CD4-positive, alpha-beta T cell (primary cell): ENCODE data around the gene TPSG1. TPM values are rescaled to one million over a fixed set of nuclear protein-coding genes. Genes with fewer than 3 reads are reported as not detected.

ENCODE experiments used
- ATAC-seq: fragments of 200-7000 bp; cut with Tn5 transposase; one replicate; pipeline ENCODE4 v1.10.0; 2022; ENCODE audit warnings: mild to moderate bottlenecking; ENCODE audit not compliant: poor library complexity
- CTCF ChIA-PET: fragments of 350-600 bp; sonication (Branson Sonifier 250); formaldehyde crosslinking; loops from one replicate; lab custom pipeline; 2021; ENCODE audit warnings: antibody characterized with exemption, inconsistent platforms; lab: Charles Lee
- POLR2A ChIA-PET: fragments of 350-600 bp; sonication (Branson Sonifier 250); formaldehyde crosslinking; loops from one replicate; lab custom pipeline; 2021; ENCODE audit warnings: antibody characterized with exemption, inconsistent platforms; lab: Charles Lee
- DNase-seq, 14 experiments: peaks; one replicate each; pipeline ENCODE4 v3.0.0-alpha.2; 2013 to 2020; ENCODE audit warnings: mixed read lengths in 2 of 14
- H3K27ac ChIP-seq, 2 donors: one replicate each; pipeline versions ENCODE4 v1.5.1 to v1.7.0; 2013; ENCODE audit warnings: low read length in 2 of 2, low read depth in 1 of 2, mild to moderate bottlenecking in 1 of 2
- H3K27me3 ChIP-seq, 2 experiments: 1 replicate in 1 of 2; 2 replicates in 1 of 2; pipeline versions ENCODE4 v1.6.1 to v1.7.0; 2013; ENCODE audit warnings: low read length in 2 of 2, control low read depth in 1 of 2, mild to moderate bottlenecking in 1 of 2, moderate library complexity in 1 of 2; ENCODE audit not compliant: insufficient read depth in 2 of 2, control insufficient read depth in 1 of 2
- H3K36me3 ChIP-seq: one replicate; pipeline ENCODE4 v1.6.1; 2013; ENCODE audit warnings: low read length, control low read depth; ENCODE audit not compliant: insufficient read depth
- H3K4me1 ChIP-seq: one replicate; pipeline ENCODE4 v1.6.1; 2013; ENCODE audit warnings: low read length, control low read depth; ENCODE audit not compliant: insufficient read depth
- H3K4me3 ChIP-seq: one replicate; pipeline ENCODE4 v1.5.1; 2013; ENCODE audit warnings: mild to moderate bottlenecking, low read length, moderate library complexity
- H3K9me3 ChIP-seq, 2 experiments: 1 replicate in 1 of 2; 2 replicates in 1 of 2; pipeline versions ENCODE4 v1.6.1 to v1.7.0; 2013; ENCODE audit warnings: low read length in 2 of 2, mild to moderate bottlenecking in 2 of 2, control low read depth in 1 of 2, moderate library complexity in 1 of 2; ENCODE audit not compliant: control insufficient read depth in 1 of 2, insufficient read depth in 1 of 2
- H3K27ac Mint-ChIP-seq: one replicate; pipeline ENCODE4 v1.8.0; 2020; ENCODE audit warnings: mixed read lengths
- H3K27me3 Mint-ChIP-seq: one replicate; pipeline ENCODE4 v1.8.0; 2021; ENCODE audit warnings: mixed read lengths
- H3K36me3 Mint-ChIP-seq: one replicate; pipeline ENCODE4 v1.8.0; 2021; ENCODE audit warnings: low read depth, mixed read lengths
- H3K4me1 Mint-ChIP-seq: one replicate; pipeline ENCODE4 v1.8.0; 2021; ENCODE audit warnings: low read depth, mixed read lengths
- H3K4me3 Mint-ChIP-seq: one replicate; pipeline ENCODE4 v1.8.0; 2020; ENCODE audit warnings: mild to moderate bottlenecking, mixed read lengths
- H3K9me3 Mint-ChIP-seq: one replicate; pipeline ENCODE4 v1.8.0; 2020; ENCODE audit warnings: mixed read lengths
- intact Hi-C, 2 experiments: fragments of 100-400 bp; cut with DNase I in 1 of 2; cut with micrococcal nuclease in 1 of 2; formaldehyde crosslinking; loops; one replicate each; pipeline versions ENCODE4 v1.15.1 to v1.9.0; 2023 to 2025; cut with DNase I, micrococcal nuclease
- polyA plus RNA-seq, 2 donors: library from polyadenylated mRNA; unstranded; fragments of 120-200 nt; gene quantifications; one replicate each; pipeline ENCODE4 v1.2.1, GENCODE V29; 2013
- total RNA-seq, 174 experiments: library from RNA in 2 of 174; stranded (reverse) in 2 of 174; gene quantifications; one replicate each; pipeline ENCODE4 v1.2.3 and lab custom pipeline; 2021 to 2026
- TF ChIP-seq, protein P1 (sequence below): fragments of 200-600 bp; IDR thresholded peaks from one replicate; pipeline ENCODE4 v1.8.0; 2022; ENCODE audit warnings: antibody characterized with exemption, mild to moderate bottlenecking

Gene TPSG1
- total RNA-seq (not detected), total RNA-seq (lab: John Stamatoyannopoulos, UW) (0 to 0.30 (median 0) reads per million in 172 experiments)
- polyA plus RNA-seq (2013, experiment 1 of 2): not detected
- polyA plus RNA-seq (2013, experiment 2 of 2): not detected

DNA sequence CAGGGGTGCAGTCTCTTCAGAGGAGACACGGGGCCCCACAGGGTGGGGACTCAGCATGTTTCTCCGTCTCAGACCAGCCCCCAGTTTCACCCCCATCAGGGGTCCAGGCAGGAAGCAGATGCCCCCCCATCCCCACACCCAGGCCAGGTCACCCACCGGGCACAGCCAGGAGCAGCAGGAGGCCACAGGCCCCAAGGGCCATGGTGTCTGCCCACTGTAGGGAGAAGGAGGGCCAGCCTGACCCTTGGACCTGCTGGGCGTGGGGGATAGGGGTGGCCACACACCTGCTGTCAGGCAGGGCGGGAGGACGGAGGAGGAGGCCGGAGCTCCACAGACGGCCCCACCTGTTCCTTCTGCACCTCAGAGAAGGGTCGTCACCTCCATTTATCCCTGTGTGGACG is at the start of gene TPSG1:
Gene TPSG1 (minus strand): TSS at position 218 of the 401 bp plus-strand sequence. CDS start 16 bp downstream, at position 202.
- no peaks in the 10 kb centered on the region for H3K4me1 ChIP-seq
- peaks cover 0 to 2% of the 10 kb centered on the region in 2 experiments for H3K27me3 ChIP-seq
- Mint-ChIP-seq H3K36me3 (no peaks in the 10 kb centered on the region), H3K27ac (no peak within 1 kb of the TSS), H3K27me3 (peaks cover 4% of the 10 kb centered on the region), H3K4me1 (no peaks in the 10 kb centered on the region), H3K4me3 (no peak within 1 kb of the TSS), H3K9me3 (no peaks in the 10 kb centered on the region)
- ATAC-seq (no peak), DNase-seq (no peak)
- intact Hi-C loops: no loop called here
- H3K4me3 ChIP-seq: no peak within 1 kb of the TSS
- no peaks in the 10 kb centered on the region for H3K9me3 ChIP-seq
- ChIA-PET POLR2A (no interaction called here), CTCF (no interaction called here)
- H3K27ac ChIP-seq: no peak within 1 kb of the TSS
- no peaks in the 10 kb centered on the region for H3K36me3 ChIP-seq
- TF ChIP-seq, protein P1, sequence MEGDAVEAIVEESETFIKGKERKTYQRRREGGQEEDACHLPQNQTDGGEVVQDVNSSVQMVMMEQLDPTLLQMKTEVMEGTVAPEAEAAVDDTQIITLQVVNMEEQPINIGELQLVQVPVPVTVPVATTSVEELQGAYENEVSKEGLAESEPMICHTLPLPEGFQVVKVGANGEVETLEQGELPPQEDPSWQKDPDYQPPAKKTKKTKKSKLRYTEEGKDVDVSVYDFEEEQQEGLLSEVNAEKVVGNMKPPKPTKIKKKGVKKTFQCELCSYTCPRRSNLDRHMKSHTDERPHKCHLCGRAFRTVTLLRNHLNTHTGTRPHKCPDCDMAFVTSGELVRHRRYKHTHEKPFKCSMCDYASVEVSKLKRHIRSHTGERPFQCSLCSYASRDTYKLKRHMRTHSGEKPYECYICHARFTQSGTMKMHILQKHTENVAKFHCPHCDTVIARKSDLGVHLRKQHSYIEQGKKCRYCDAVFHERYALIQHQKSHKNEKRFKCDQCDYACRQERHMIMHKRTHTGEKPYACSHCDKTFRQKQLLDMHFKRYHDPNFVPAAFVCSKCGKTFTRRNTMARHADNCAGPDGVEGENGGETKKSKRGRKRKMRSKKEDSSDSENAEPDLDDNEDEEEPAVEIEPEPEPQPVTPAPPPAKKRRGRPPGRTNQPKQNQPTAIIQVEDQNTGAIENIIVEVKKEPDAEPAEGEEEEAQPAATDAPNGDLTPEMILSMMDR: no peak

DNA sequence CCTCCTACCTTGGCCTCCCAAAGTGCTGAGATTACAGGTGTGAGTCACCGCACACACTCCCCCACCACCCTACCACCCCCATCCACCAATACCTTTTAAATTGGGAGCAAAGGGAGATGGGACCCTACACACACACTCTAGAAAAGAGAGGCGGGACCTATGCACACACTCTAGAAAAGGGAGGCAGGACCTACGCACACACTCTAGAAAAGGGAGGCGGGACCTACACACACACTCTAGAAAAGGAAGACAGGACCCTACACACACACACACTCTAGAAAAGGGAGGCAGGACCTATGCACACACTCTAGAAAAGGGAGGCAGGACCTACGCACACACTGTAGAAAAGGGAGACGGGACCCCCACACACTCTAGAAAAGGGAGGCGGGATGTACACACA is 49.7 kb upstream of the TPSG1 start:
- Mint-ChIP-seq H3K36me3 (no peaks in the 10 kb centered on the region), H3K4me1 (no peaks in the 10 kb centered on the region), H3K27ac (no peak overlapping the region), H3K4me3 (no peak overlapping the region), H3K9me3 (no peaks in the 10 kb centered on the region), H3K27me3 (peaks cover 24% of the 10 kb centered on the region)
- no peak overlapping the region for H3K27ac ChIP-seq
- TF ChIP-seq, protein P1: no peak
- ChIA-PET CTCF (no interaction called here), POLR2A (no interaction called here)
- H3K36me3 ChIP-seq: no peaks in the 10 kb centered on the region
- intact Hi-C loops: no loop called here
- no peak for ATAC-seq
- H3K27me3 ChIP-seq: peaks cover 9 to 22% of the 10 kb centered on the region in 2 experiments
- DNase-seq: no peak
- H3K4me1 ChIP-seq: peaks cover 11% of the 10 kb centered on the region
- H3K4me3 ChIP-seq: no peak overlapping the region
- peaks cover 0 to 9% of the 10 kb centered on the region in 2 experiments for H3K9me3 ChIP-seq

DNA sequence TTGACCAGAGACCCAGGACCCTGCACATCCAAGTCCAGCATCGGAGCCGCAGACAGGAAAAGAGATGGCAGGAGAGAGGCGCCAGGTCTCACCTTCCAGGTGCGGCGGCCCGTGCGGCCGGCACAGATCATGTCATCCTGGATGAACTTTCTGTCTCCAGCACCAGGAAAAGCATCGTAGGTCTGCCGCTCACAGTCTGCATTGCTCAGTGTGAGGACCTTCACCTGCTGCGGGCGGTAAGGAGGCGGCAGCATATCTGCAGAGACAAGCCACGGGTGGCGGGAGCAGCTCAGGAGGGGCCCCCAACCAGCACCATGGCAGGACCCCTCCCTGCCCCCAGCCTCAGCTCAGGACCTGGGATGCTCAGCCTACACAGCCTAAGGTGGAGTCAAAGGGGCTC is 48.7 kb upstream of the TPSG1 start:
- Mint-ChIP-seq H3K9me3 (no peaks in the 10 kb centered on the region), H3K27ac (no peak overlapping the region), H3K27me3 (peaks cover 24% of the 10 kb centered on the region), H3K4me3 (no peak overlapping the region), H3K4me1 (no peaks in the 10 kb centered on the region), H3K36me3 (no peaks in the 10 kb centered on the region)
- H3K4me1 ChIP-seq: peaks cover 11% of the 10 kb centered on the region
- H3K36me3 ChIP-seq: no peaks in the 10 kb centered on the region
- H3K9me3 ChIP-seq: peaks cover 0 to 9% of the 10 kb centered on the region in 2 experiments
- no peak for DNase-seq
- TF ChIP-seq, protein P1: no peak
- no peak overlapping the region for H3K27ac ChIP-seq
- no peak overlapping the region for H3K4me3 ChIP-seq
- ChIA-PET CTCF (no interaction called here), POLR2A (no interaction called here)
- intact Hi-C loops: no loop called here
- ATAC-seq: no peak
- H3K27me3 ChIP-seq: peaks cover 9 to 22% of the 10 kb centered on the region in 2 experiments
